CD4-positive, alpha-beta memory T cell (primary cell): ENCODE measurements around the gene SCN1B. TPM values are rescaled to one million over a fixed set of nuclear protein-coding genes. Genes with fewer than 3 reads are reported as not detected.
"Not testable (repeated sequence)": the region's sequence is repeated elsewhere in the genome, so short reads cannot be mapped to it uniquely, and the experiment has no call there.

Experiments
- CTCF ChIA-PET: fragments of 350-600 bp; sonication (Branson Sonifier 250); formaldehyde crosslinking; loops from one replicate; lab custom pipeline; 2021; ENCODE audit warnings: inconsistent platforms; ENCODE audit not compliant: partially characterized antibody; lab: Charles Lee
- POLR2A ChIA-PET: fragments of 350-600 bp; sonication (Branson Sonifier 250); formaldehyde crosslinking; loops from one replicate; lab custom pipeline; 2021; ENCODE audit not compliant: partially characterized antibody; lab: Charles Lee
- DNase-seq, 5 donors: peaks; one replicate each; pipeline versions ENCODE4 v3.0.0 to v3.0.0-alpha.2; 2020 to 2022; ENCODE audit warnings: mixed read lengths in 1 of 5
- H3K27ac ChIP-seq: one replicate; pipeline ENCODE4 v1.7.0; 2013; ENCODE audit warnings: low read depth, low read length
- H3K27me3 ChIP-seq: 2 replicates; pipeline ENCODE4 v1.7.0; 2013; ENCODE audit warnings: mild to moderate bottlenecking, low read length, moderate library complexity; ENCODE audit not compliant: insufficient read depth
- H3K36me3 ChIP-seq: 2 replicates; pipeline ENCODE4 v1.7.0; 2013; ENCODE audit warnings: mild to moderate bottlenecking, low read length, moderate library complexity; ENCODE audit not compliant: insufficient read depth
- H3K4me1 ChIP-seq: 2 replicates; pipeline ENCODE4 v1.7.0; 2013; ENCODE audit warnings: mild to moderate bottlenecking, low read length, moderate library complexity; ENCODE audit not compliant: insufficient read depth
- H3K4me3 ChIP-seq, 2 donors: one replicate each; pipeline ENCODE4 v1.7.0; 2013; ENCODE audit warnings: low read length in 2 of 2, mild to moderate bottlenecking in 1 of 2
- H3K9me3 ChIP-seq, 2 donors: one replicate each; pipeline ENCODE4 v1.7.0; 2013; ENCODE audit warnings: low read length in 2 of 2, control low read depth in 1 of 2; ENCODE audit not compliant: control insufficient read depth in 1 of 2
- H3K27ac Mint-ChIP-seq, 7 donors: one replicate each; pipeline ENCODE4 v1.8.0; 2020 to 2021; ENCODE audit warnings: mixed read lengths in 7 of 7, mild to moderate bottlenecking in 6 of 7, inconsistent platforms in 3 of 7, moderate library complexity in 3 of 7
- H3K27me3 Mint-ChIP-seq, 2 donors: one replicate each; pipeline ENCODE4 v1.8.0; 2020 to 2021; ENCODE audit warnings: mixed read lengths in 2 of 2
- H3K36me3 Mint-ChIP-seq, 2 donors: one replicate each; pipeline ENCODE4 v1.8.0; 2020 to 2021; ENCODE audit warnings: mixed read lengths in 2 of 2, inconsistent platforms in 1 of 2, mild to moderate bottlenecking in 1 of 2
- H3K4me1 Mint-ChIP-seq, 4 donors: one replicate each; pipeline ENCODE4 v1.8.0; 2020 to 2021; ENCODE audit warnings: mixed read lengths in 4 of 4, mild to moderate bottlenecking in 1 of 4
- H3K4me3 Mint-ChIP-seq, 8 donors: one replicate each; pipeline ENCODE4 v1.8.0; 2020 to 2021; ENCODE audit warnings: mixed read lengths in 8 of 8, mild to moderate bottlenecking in 7 of 8, moderate library complexity in 6 of 8, inconsistent platforms in 3 of 8
- H3K9me3 Mint-ChIP-seq, 8 donors: one replicate each; pipeline ENCODE4 v1.8.0; 2020 to 2021; ENCODE audit warnings: mixed read lengths in 8 of 8, mild to moderate bottlenecking in 5 of 8, inconsistent platforms in 3 of 8, moderate library complexity in 1 of 8
- intact Hi-C: fragments of 100-400 bp; cut with micrococcal nuclease; formaldehyde crosslinking; loops from one replicate; pipeline ENCODE4 v1.15.1; 2023
- polyA plus RNA-seq, 2 donors: library from polyadenylated mRNA; unstranded; fragments of 300-500 nt; fragmentation: Illumina TruSeq; gene quantifications; one replicate each; pipeline ENCODE4 v1.2.3, GENCODE V29; 2021
- total RNA-seq, 2 experiments: library from RNA; stranded (reverse); gene quantifications; one replicate each; pipeline ENCODE4 v1.2.3, GENCODE V29; 2021

SCN1B gene
- total and polyA plus RNA-seq, 4 experiments from 2014 or later, result 0.64 to 1.5 (median 1.4) TPM; not detected in 1

- Histone ChIP-seq H3K36me3 (peaks cover 24% of the 10 kb centered on the region), H3K4me1 (peaks cover 13% of the 10 kb centered on the region)
- H3K27me3 ChIP-seq, DNase-seq, H3K27ac ChIP-seq, H3K4me3 ChIP-seq, H3K9me3 Mint-ChIP-seq, H3K27me3 Mint-ChIP-seq, H3K9me3 ChIP-seq, intact Hi-C loops: not testable (repeated sequence)
- POLR2A ChIA-PET, result interaction anchor here (0.9 to 4.2 kb wide), 3 partner anchors 9 to 66 kb away, joined by 3 to 26 read pairs (median 6); no protein-coding TSS in a partner anchor
- Mint-ChIP-seq H3K4me1 (peaks cover 7 to 10% (median 8%) of the 10 kb centered on the region in 4 donors), H3K27ac (peak overlapping the region in 1 of 7 donors; percentile 13), H3K36me3 (peaks cover 13 to 28% of the 10 kb centered on the region in 2 donors), H3K4me3 (peak overlapping the region in 4 of 8 donors; percentile 11 to 48 (median 26))
- CTCF ChIA-PET, result interaction anchor here (0.8 to 1.2 kb wide), 2 partner anchors 10 to 323 kb away, joined by 3 to 5 read pairs; no protein-coding TSS in a partner anchor
Observed at GRCh38 chr19:35028600-35028885, 1.7 kb upstream of the SCN1B start.

DNA sequence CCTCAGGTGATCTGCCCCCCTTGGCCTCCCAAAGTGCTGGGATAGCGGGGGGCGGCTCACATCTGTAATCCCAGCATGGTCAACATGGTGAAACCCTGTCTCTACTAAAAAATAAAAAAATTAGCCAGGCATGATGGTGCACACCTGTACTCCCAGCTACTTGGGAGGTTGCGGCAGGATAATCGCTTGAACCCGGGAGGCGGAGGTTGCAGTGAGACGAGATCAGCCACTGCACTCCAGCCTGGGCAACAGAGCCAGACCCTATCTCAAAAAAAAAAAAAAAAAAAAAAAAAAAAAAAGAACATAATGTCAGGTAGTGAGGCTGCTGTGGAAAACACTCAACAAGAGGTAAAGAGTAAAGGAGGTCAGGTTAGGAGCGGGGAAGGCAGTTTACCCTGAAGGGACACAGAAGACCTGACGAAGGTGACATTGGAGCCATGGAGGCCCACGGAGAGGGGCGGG, 964 bp upstream of the SCN1B start:
- H3K4me3 ChIP-seq, H3K9me3 ChIP-seq, H3K27me3 ChIP-seq, H3K27ac ChIP-seq, H3K9me3 Mint-ChIP-seq, H3K27me3 Mint-ChIP-seq, intact Hi-C loops: not testable (repeated sequence)
- peak overlapping the region in 1 of 7 donors; percentile 71 for H3K27ac Mint-ChIP-seq
- DNase-seq, result peak in 1 of 5 donors; percentile 4
- peak overlapping the region in 6 of 8 donors; percentile 46 to 72 (median 66) for H3K4me3 Mint-ChIP-seq
- Histone ChIP-seq H3K36me3 (peaks cover 16% of the 10 kb centered on the region), H3K4me1 (peaks cover 13% of the 10 kb centered on the region)
- H3K4me1 Mint-ChIP-seq, result peaks cover 7 to 10% (median 8%) of the 10 kb centered on the region in 4 donors
- ChIA-PET POLR2A (interaction anchor here (1.0 to 4.2 kb wide), 6 partner anchors 15 to 257 kb away, joined by 3 to 26 read pairs (median 3); partner anchors contain the start of gene GRAMD1A), CTCF (interaction anchor here (0.8 to 1.2 kb wide), 2 partner anchors 10 to 322 kb away, joined by 3 to 5 read pairs; no protein-coding TSS in a partner anchor)
- peaks cover 5 to 24% of the 10 kb centered on the region in 2 donors for H3K36me3 Mint-ChIP-seq

- Histone ChIP-seq H3K36me3 (peaks cover 15% of the 10 kb centered on the region), H3K4me1 (peaks cover 13% of the 10 kb centered on the region), H3K27me3 (no peaks in the 10 kb centered on the region), H3K27ac (no peak overlapping the region), H3K4me3 (peak overlapping the region in 1 of 2 donors; percentile 35), H3K9me3 (no peaks in the 10 kb centered on the region)
- Mint-ChIP-seq H3K4me1 (peaks cover 7 to 10% (median 8%) of the 10 kb centered on the region in 4 donors), H3K27ac (no peak overlapping the region), H3K9me3 (no peaks in the 10 kb centered on the region), H3K36me3 (peaks cover 3 to 21% of the 10 kb centered on the region in 2 donors), H3K4me3 (peak overlapping the region in 6 of 8 donors; percentile 31 to 69 (median 62)), H3K27me3 (peaks cover 7% of the 10 kb centered on the region in 2 donors)
- peak in 1 of 5 donors; percentile 33 for DNase-seq
- ChIA-PET CTCF (no interaction called here), POLR2A (interaction anchor here (1.0 to 4.2 kb wide), 7 partner anchors 15 to 257 kb away, joined by 3 to 26 read pairs (median 3); partner anchors contain the start of genes GRAMD1A and USF2)
- intact Hi-C loops, result no loop called here
Observed at GRCh38 chr19:35029737-35030256, 473 bp upstream of the SCN1B start.

DNA sequence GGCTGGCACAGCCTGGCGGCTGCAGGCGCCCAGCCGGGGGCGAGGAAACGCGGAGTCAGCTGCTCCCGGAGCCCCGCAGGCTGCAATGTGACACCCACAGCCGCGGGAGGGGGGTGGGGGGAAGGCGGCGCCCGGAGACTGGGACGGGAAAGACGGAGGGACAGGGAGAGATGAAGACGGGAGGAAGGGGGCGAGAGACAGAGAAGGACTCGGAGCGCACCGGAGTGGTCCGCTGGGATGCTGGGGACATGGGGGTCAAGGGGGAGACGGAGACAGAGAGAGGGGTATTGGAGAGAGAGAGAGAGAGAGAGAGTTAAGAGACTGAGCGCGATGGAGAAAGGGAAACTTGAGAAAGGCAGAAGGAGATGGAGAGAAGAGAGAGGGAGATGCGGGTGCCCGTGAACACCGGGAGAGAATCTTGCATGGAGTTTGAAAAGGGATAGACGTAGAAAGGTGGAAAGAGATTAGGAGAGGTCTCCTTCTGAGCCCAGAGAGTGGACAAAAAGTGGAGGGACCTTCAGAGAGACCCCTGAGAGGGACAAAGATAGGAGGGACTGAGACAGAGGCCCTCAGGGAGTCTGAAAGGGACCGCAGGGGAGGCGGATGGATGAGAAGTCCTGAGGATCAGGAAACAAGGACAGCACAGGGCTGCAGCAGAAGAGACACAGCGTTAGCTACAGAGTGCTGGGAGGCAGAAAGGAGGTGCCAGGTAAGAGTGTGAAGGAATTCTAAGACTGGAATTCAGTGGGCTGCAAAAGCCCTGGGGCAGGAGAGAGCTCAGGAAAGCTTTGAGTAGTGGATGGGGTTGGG, 1.0 kb downstream of the SCN1B start:
- ChIA-PET CTCF (interaction anchor here (0.8 to 1.9 kb wide), 3 partner anchors 13 to 35 kb away, joined by 3 to 7 read pairs (median 3); no protein-coding TSS in a partner anchor), POLR2A (interaction anchor here (1.0 kb wide), 1 partner anchor 238 kb away, joined by 3 read pairs; the partner anchor contains the start of gene USF2)
- peak in 1 of 5 donors; percentile 19 for DNase-seq
- H3K4me3 Mint-ChIP-seq, result peak overlapping the region; percentile 75 to 88 (median 84)
- no peaks in the 10 kb centered on the region for H3K9me3 Mint-ChIP-seq
- Histone ChIP-seq H3K4me1 (peaks cover 13% of the 10 kb centered on the region), H3K9me3 (no peaks in the 10 kb centered on the region), H3K36me3 (peaks cover 8% of the 10 kb centered on the region), H3K4me3 (no peak overlapping the region), H3K27ac (no peak overlapping the region), H3K27me3 (no peaks in the 10 kb centered on the region)
- H3K27me3 Mint-ChIP-seq, result peaks cover 7% of the 10 kb centered on the region in 2 donors
- H3K27ac Mint-ChIP-seq, result peak overlapping the region in 4 of 7 donors; percentile 3 to 51 (median 37)
- H3K4me1 Mint-ChIP-seq, result peaks cover 7 to 10% (median 8%) of the 10 kb centered on the region in 4 donors
- intact Hi-C loops, result no loop called here
- H3K36me3 Mint-ChIP-seq, result peaks cover 3 to 9% of the 10 kb centered on the region in 2 donors

DNA sequence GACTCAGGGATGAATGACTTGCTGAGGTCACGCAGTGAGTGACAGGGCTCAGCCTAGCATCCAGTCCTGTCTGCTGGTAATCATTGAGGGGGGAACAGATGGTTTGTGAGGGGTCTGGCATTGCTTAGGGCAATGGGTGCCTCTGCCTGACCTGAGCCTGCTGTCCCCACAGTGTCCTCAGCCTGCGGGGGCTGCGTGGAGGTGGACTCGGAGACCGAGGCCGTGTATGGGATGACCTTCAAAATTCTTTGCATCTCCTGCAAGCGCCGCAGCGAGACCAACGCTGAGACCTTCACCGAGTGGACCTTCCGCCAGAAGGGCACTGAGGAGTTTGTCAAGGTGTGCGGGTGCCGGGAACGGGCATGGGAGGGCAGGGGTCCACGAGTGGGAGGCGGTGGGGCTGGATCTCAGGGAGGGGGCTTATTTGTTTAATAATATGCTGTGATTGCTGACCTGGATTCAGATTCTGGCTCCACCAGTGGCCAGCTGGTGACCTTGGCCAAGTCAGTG, 2.1 kb downstream of the SCN1B start:
- Histone ChIP-seq H3K4me3 (no peak overlapping the region), H3K9me3 (no peaks in the 10 kb centered on the region), H3K27me3 (no peaks in the 10 kb centered on the region), H3K4me1 (peaks cover 13% of the 10 kb centered on the region), H3K36me3 (peaks cover under 1% of the 10 kb centered on the region), H3K27ac (no peak overlapping the region)
- intact Hi-C loops, result no loop called here
- ChIA-PET CTCF (interaction anchor here (0.6 to 1.9 kb wide), 4 partner anchors 12 to 74 kb away, joined by 3 to 7 read pairs (median 3); no protein-coding TSS in a partner anchor), POLR2A (no interaction called here)
- Mint-ChIP-seq H3K27ac (peak overlapping the region in 1 of 7 donors; percentile 23), H3K27me3 (peaks cover 7% of the 10 kb centered on the region in 2 donors), H3K9me3 (no peaks in the 10 kb centered on the region), H3K4me3 (peak overlapping the region in 2 of 8 donors; percentile 43 to 46), H3K36me3 (peaks cover 0 to 3% of the 10 kb centered on the region in 2 donors), H3K4me1 (peaks cover 7 to 10% (median 8%) of the 10 kb centered on the region in 4 donors)
- peak in 1 of 5 donors; percentile 13 for DNase-seq

- H3K4me3 Mint-ChIP-seq, result peak overlapping the region in 1 of 8 donors; percentile 46
- no peak for DNase-seq
- no peaks in the 10 kb centered on the region for H3K9me3 ChIP-seq
- H3K4me1 ChIP-seq, result peaks cover 13% of the 10 kb centered on the region
- no peak overlapping the region for H3K4me3 ChIP-seq
- peak overlapping the region in 3 of 7 donors; percentile 25 to 46 (median 34) for H3K27ac Mint-ChIP-seq
- H3K4me1 Mint-ChIP-seq, result peaks cover 7 to 10% (median 8%) of the 10 kb centered on the region in 4 donors
- CTCF ChIA-PET, result interaction anchor here (1.5 kb wide), 1 partner anchor 11 kb away, joined by 3 read pairs; no protein-coding TSS in a partner anchor
- H3K27me3 ChIP-seq, result no peaks in the 10 kb centered on the region
- peaks cover 7% of the 10 kb centered on the region in 2 donors for H3K27me3 Mint-ChIP-seq
- no peaks in the 10 kb centered on the region for H3K9me3 Mint-ChIP-seq
- intact Hi-C loops, result no loop called here
- H3K36me3 Mint-ChIP-seq, result no peaks in the 10 kb centered on the region
- POLR2A ChIA-PET, result no interaction called here
- H3K36me3 ChIP-seq, result no peaks in the 10 kb centered on the region
- H3K27ac ChIP-seq, result no peak overlapping the region
Observed at GRCh38 chr19:35033067-35034004, 3.1 kb downstream of the SCN1B start.
